ENCODE results near the gene KAZALD1. TPM values are rescaled to one million over a fixed set of nuclear protein-coding genes. Genes with fewer than 3 reads are reported as not detected.

Gene KAZALD1
- polyA plus RNA-seq, 4 donors = 9.6 to 44.4 (median 12.9) TPM

- DNase-seq (ENCODE audit: low read depth in 4 of 4, low spot score in 3 of 4) = no peak
These were observed 29.9 kb downstream of the KAZALD1 start for GRCh38 chr10:101091546-101092290.

- DNase-seq (ENCODE audit: low read depth in 4 of 4, low spot score in 3 of 4) = no peak
These were observed 31.1 kb downstream of the KAZALD1 start for GRCh38 chr10:101092881-101093354.

DNA sequence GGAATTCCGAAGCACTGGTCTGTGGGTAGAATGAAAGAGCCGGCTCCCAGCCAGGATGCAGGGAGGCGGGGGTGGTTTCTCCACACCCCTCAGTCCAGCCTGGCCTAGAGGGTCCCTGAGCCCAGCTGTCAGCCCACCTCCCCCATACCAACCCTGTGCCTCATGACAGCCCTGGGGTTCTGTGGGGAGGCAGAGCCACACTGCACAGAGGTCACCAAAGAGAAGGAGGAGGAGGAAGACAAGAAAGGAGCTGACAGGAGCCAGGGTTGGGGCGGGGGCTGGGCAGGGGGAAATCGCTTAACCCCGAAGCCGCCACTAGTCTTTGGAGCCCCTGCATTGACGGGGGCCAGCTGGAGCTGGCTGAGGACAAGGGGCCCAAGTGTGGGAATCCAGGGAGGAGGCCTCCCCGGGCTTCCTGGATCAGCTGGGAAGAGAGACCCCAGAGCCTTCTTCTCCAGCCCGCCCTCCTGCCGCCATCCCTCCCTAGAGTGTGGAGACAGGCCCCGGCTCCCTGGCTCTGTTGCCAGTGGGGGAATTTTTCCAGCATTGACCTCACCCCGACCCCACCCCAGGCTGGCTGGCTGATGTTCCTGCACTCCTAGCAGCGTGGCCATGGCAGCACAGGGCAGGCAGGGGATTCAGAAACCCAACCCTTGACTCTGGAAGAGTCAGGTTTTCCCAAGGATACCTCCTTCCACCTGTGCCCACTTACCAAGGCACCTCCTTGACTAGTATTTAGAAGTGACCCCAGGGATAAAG lies 32.5 kb downstream of the KAZALD1 start:
- DNase-seq (ENCODE audit: low read depth in 4 of 4, low spot score in 3 of 4) = peak in 3 of 4 donors; percentile 18 to 35 (median 31)

- no peak for DNase-seq (ENCODE audit: low read depth in 4 of 4, low spot score in 3 of 4)
These were observed 33.2 kb downstream of the KAZALD1 start for GRCh38 chr10:101095004-101095403.

- peak in 3 of 4 donors; percentile 29 to 61 (median 29) for DNase-seq (ENCODE audit: low read depth in 4 of 4, low spot score in 3 of 4)
These were observed 33.9 kb downstream of the KAZALD1 start for GRCh38 chr10:101095550-101096213.

GRCh38 chr10:101096378-101096777 lies 34.6 kb downstream of the KAZALD1 start:
- no peak for DNase-seq (ENCODE audit: low read depth in 4 of 4, low spot score in 3 of 4)

DNA sequence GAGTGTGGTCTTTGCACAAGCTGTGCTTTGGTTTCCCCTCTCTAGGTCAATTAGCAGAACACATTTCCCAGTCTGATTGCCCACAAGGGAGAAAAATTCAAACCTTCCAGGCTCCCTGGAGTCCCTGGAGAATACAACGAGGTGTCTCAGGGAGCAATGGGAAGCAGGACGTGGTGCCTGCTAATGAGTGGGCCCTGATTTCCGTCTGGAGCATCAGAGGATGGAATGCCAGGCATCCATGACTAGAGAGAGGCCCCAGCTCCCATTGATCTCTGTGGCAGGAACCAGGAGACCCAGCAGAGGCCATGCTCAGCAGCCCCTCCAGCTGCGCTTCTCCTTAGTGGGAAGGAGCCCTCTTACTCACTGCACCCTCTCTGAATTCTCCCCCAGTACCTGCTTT lies 36.1 kb downstream of the KAZALD1 start:
- no peak for DNase-seq (ENCODE audit: low read depth in 4 of 4, low spot score in 3 of 4)

DNA sequence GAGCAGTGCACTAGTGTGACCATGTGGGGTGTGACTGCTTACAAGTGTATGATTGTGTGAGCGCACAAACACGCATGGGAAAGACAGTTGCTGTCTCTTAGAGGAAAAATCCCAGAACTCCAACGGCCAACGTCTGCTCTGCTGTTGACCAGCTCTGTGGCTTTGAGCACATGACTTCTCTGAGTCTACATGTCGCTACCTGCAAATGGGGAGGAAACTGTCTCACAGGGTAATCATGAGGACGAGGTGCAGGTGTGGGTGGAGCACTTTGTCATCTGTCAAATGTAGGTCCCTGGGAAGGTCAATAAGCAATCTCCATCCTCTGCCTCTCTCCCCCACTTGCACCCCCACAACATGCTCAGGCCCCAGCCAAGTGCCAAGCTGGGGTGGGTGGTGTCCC lies 38.1 kb downstream of the KAZALD1 start:
- no peak for DNase-seq (ENCODE audit: low read depth in 4 of 4, low spot score in 3 of 4)

- no peak for DNase-seq (ENCODE audit: low read depth in 4 of 4, low spot score in 3 of 4)
These were observed 39.6 kb downstream of the KAZALD1 start for GRCh38 chr10:101101372-101101881.

GRCh38 chr10:101103430-101103829 lies 41.6 kb downstream of the KAZALD1 start:
- no peak for DNase-seq (ENCODE audit: low read depth in 4 of 4, low spot score in 3 of 4)

GRCh38 chr10:101106351-101106750 lies 44.6 kb downstream of the KAZALD1 start:
- DNase-seq (ENCODE audit: low read depth in 4 of 4, low spot score in 3 of 4) = no peak

- no peak for DNase-seq (ENCODE audit: low read depth in 4 of 4, low spot score in 3 of 4)
These were observed 46.0 kb downstream of the KAZALD1 start for GRCh38 chr10:101107771-101108170.

DNA sequence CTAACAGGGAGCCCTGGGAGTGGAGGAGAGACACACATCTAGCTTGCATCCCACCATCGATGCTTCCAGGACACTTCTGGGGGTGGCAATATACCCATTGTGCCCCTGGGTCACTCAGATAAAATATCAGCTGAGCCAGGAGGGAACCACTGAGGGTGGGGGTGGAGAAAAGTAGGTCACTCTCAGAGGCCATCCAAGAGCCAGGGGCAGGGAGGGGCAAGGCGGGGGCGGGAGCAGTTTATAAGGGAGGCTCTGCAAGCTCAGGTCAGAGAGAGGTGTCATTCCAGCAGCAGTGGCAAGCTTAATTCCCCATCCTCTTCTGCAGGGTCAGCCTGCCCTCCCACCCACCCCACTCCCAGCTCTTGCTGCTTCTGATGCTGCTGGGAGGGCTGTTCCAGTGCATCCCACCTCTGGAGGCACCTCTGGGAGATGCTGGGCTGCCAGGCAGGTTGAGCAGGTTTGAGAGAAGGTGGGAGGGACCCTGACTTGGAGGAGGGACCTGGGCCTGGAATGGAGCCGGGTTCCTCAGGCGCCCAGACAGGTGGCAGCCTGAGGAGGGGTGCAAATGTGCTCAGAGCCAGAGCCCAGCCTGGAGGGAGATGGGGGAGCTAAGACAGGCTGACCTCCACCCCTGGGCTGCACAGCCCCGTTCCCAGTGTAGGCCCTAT lies 49.2 kb downstream of the KAZALD1 start:
- DNase-seq (ENCODE audit: low read depth in 4 of 4, low spot score in 3 of 4) = no peak

DNA sequence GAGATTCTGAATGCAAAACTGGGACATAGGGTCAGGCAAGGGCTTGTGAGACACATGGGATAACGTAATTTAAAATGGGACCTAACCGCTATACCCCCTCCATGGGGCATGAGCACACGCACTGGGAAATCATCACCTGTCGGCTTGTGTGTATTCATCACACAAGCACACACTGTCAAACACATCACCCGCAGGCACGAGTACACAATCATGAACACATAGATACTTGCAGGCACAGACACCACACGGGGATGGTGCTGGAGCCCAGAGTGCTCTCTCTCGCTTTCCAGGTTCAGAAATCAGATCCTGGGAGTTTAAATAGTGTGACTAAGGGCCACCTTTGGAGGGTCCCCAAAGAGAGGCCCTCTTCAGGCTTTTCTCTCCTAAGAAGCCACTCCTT lies 49.8 kb downstream of the KAZALD1 start:
- no peak for DNase-seq (ENCODE audit: low read depth in 4 of 4, low spot score in 3 of 4)

GRCh38 chr10:101112799-101113594 lies 51.2 kb downstream of the KAZALD1 start:
- DNase-seq (ENCODE audit: low read depth in 4 of 4, low spot score in 3 of 4) = no peak

- DNase-seq (ENCODE audit: low read depth in 4 of 4, low spot score in 3 of 4) = no peak
These were observed 52.2 kb downstream of the KAZALD1 start for GRCh38 chr10:101113890-101114403.

GRCh38 chr10:101114646-101115045 lies 52.9 kb downstream of the KAZALD1 start:
- DNase-seq (ENCODE audit: low read depth in 4 of 4, low spot score in 3 of 4) = no peak

Data from left renal pelvis (tissue), 4 donors.